Measurements from ENCODE around the gene FAAH. TPM values are rescaled to one million over a fixed set of nuclear protein-coding genes. Genes with fewer than 3 reads are reported as not detected.

FAAH gene
- total RNA-seq, 2 experiments from 2014 or later, result 3.6 to 3.9 TPM

- Mint-ChIP-seq H3K4me1 (ENCODE audit: low read depth) (peaks cover 3% of the 10 kb centered on the region), H3K4me3 (no peak overlapping the region), H3K36me3 (ENCODE audit: low read depth) (peaks cover 28% of the 10 kb centered on the region), H3K27me3 (ENCODE audit: low read depth) (no peaks in the 10 kb centered on the region), H3K27ac (no peak overlapping the region), H3K9me3 (ENCODE audit: insufficient read depth) (no peaks in the 10 kb centered on the region)
- ChIA-PET POLR2A (no interaction called here), CTCF (no interaction called here)
- no peak for ATAC-seq
- no peak for DNase-seq
Observed at GRCh38 chr1:46369542-46370213, 24.4 kb upstream of the FAAH start.

GRCh38 chr1:46370214-46370633 lies 23.9 kb upstream of the FAAH start:
- no peak overlapping the region for H3K4me3 Mint-ChIP-seq
- no peaks in the 10 kb centered on the region for H3K27me3 Mint-ChIP-seq (ENCODE audit: low read depth)
- H3K9me3 Mint-ChIP-seq (ENCODE audit: insufficient read depth), result no peaks in the 10 kb centered on the region
- no peak for ATAC-seq
- ChIA-PET CTCF (no interaction called here), POLR2A (no interaction called here)
- H3K36me3 Mint-ChIP-seq (ENCODE audit: low read depth), result peaks cover 26% of the 10 kb centered on the region
- DNase-seq, result no peak
- H3K4me1 Mint-ChIP-seq (ENCODE audit: low read depth), result peaks cover 3% of the 10 kb centered on the region
- H3K27ac Mint-ChIP-seq, result no peak overlapping the region

GRCh38 chr1:46372431-46372830 lies 21.7 kb upstream of the FAAH start:
- ChIA-PET CTCF (interaction anchor here (1.0 kb wide), 1 partner anchor 25 kb away, joined by 5 read pairs; no protein-coding TSS in a partner anchor), POLR2A (no interaction called here)
- DNase-seq (no peak), ATAC-seq (no peak)
- Mint-ChIP-seq H3K27me3 (ENCODE audit: low read depth) (no peaks in the 10 kb centered on the region), H3K9me3 (ENCODE audit: insufficient read depth) (no peaks in the 10 kb centered on the region), H3K27ac (no peak overlapping the region), H3K4me1 (ENCODE audit: low read depth) (peaks cover 3% of the 10 kb centered on the region), H3K36me3 (ENCODE audit: low read depth) (peaks cover 18% of the 10 kb centered on the region), H3K4me3 (no peak overlapping the region)

- H3K9me3 Mint-ChIP-seq (ENCODE audit: insufficient read depth), result peaks cover 10% of the 10 kb centered on the region
- H3K36me3 Mint-ChIP-seq (ENCODE audit: low read depth), result peaks cover 2% of the 10 kb centered on the region
- ATAC-seq, result no peak
- H3K4me3 Mint-ChIP-seq, result no peak overlapping the region
- DNase-seq, result no peak
- H3K27ac Mint-ChIP-seq, result no peak overlapping the region
- no peaks in the 10 kb centered on the region for H3K4me1 Mint-ChIP-seq (ENCODE audit: low read depth)
- no peaks in the 10 kb centered on the region for H3K27me3 Mint-ChIP-seq (ENCODE audit: low read depth)
- POLR2A ChIA-PET, result no interaction called here
- CTCF ChIA-PET, result interaction anchor here (0.7 kb wide), 1 partner anchor 67 kb away, joined by 3 read pairs; no protein-coding TSS in a partner anchor
Observed at GRCh38 chr1:46379996-46380395, 14.1 kb upstream of the FAAH start.

GRCh38 chr1:46380508-46380907 lies 13.6 kb upstream of the FAAH start:
- H3K4me3 Mint-ChIP-seq, result no peak overlapping the region

GRCh38 chr1:46393510-46393909 lies 607 bp upstream of the FAAH start:
- ChIA-PET POLR2A (no interaction called here), CTCF (no interaction called here)
- no peak overlapping the region for H3K27ac Mint-ChIP-seq
- H3K27me3 Mint-ChIP-seq (ENCODE audit: low read depth), result peaks cover 14% of the 10 kb centered on the region
- H3K4me1 Mint-ChIP-seq (ENCODE audit: low read depth), result peaks cover 8% of the 10 kb centered on the region
- H3K36me3 Mint-ChIP-seq (ENCODE audit: low read depth), result peaks cover 13% of the 10 kb centered on the region
- no peak for DNase-seq
- H3K4me3 Mint-ChIP-seq, result peak overlapping the region; percentile 24
- no peak for ATAC-seq
- peaks cover 17% of the 10 kb centered on the region for H3K9me3 Mint-ChIP-seq (ENCODE audit: insufficient read depth)

More at GRCh38 chr1:46380508-46380907, 13.6 kb upstream of the FAAH start:
- peaks cover 2% of the 10 kb centered on the region for H3K36me3 Mint-ChIP-seq (ENCODE audit: low read depth)
- ChIA-PET POLR2A (no interaction called here), CTCF (interaction anchor here (0.7 kb wide), 1 partner anchor 66 kb away, joined by 3 read pairs; no protein-coding TSS in a partner anchor)
- H3K9me3 Mint-ChIP-seq (ENCODE audit: insufficient read depth), result peaks cover 10% of the 10 kb centered on the region
- DNase-seq, result no peak
- H3K4me1 Mint-ChIP-seq (ENCODE audit: low read depth), result no peaks in the 10 kb centered on the region
- no peak overlapping the region for H3K27ac Mint-ChIP-seq
- no peak for ATAC-seq
- H3K27me3 Mint-ChIP-seq (ENCODE audit: low read depth), result no peaks in the 10 kb centered on the region

- CTCF ChIA-PET, result interaction anchor here (0.6 kb wide), 1 partner anchor 923 kb away, joined by 4 read pairs; no protein-coding TSS in a partner anchor
- POLR2A ChIA-PET, result no interaction called here
- peaks cover 20% of the 10 kb centered on the region for H3K27me3 Mint-ChIP-seq (ENCODE audit: low read depth)
Observed at GRCh38 chr1:46394872-46395465, 852 bp downstream of the FAAH start.

GRCh38 chr1:46396441-46397398 lies 2.6 kb downstream of the FAAH start:
- H3K27ac Mint-ChIP-seq, result no peak overlapping the region
- DNase-seq, result no peak
- H3K9me3 Mint-ChIP-seq (ENCODE audit: insufficient read depth), result peaks cover 17% of the 10 kb centered on the region
- H3K4me1 Mint-ChIP-seq (ENCODE audit: low read depth), result peaks cover 8% of the 10 kb centered on the region
- H3K4me3 Mint-ChIP-seq, result no peak overlapping the region
- H3K36me3 Mint-ChIP-seq (ENCODE audit: low read depth), result peaks cover 13% of the 10 kb centered on the region
- H3K27me3 Mint-ChIP-seq (ENCODE audit: low read depth), result peaks cover 20% of the 10 kb centered on the region
- POLR2A ChIA-PET, result no interaction called here
- CTCF ChIA-PET, result no interaction called here
- no peak for ATAC-seq

More at GRCh38 chr1:46394872-46395465, 852 bp downstream of the FAAH start:
- peaks cover 13% of the 10 kb centered on the region for H3K36me3 Mint-ChIP-seq (ENCODE audit: low read depth)
- peaks cover 17% of the 10 kb centered on the region for H3K9me3 Mint-ChIP-seq (ENCODE audit: insufficient read depth)
- peak overlapping the region; percentile 55 for H3K4me3 Mint-ChIP-seq
- no peak overlapping the region for H3K27ac Mint-ChIP-seq
- peaks cover 8% of the 10 kb centered on the region for H3K4me1 Mint-ChIP-seq (ENCODE audit: low read depth)
- ATAC-seq (no peak), DNase-seq (no peak)

- POLR2A ChIA-PET, result no interaction called here
- Mint-ChIP-seq H3K36me3 (ENCODE audit: low read depth) (no peaks in the 10 kb centered on the region), H3K27ac (no peak overlapping the region), H3K27me3 (ENCODE audit: low read depth) (peaks cover 14% of the 10 kb centered on the region), H3K4me1 (ENCODE audit: low read depth) (peaks cover 3% of the 10 kb centered on the region), H3K4me3 (no peak overlapping the region), H3K9me3 (ENCODE audit: insufficient read depth) (no peaks in the 10 kb centered on the region)
- CTCF ChIA-PET, result interaction anchor here (1.1 kb wide), 1 partner anchor 10 kb away, joined by 3 read pairs; no protein-coding TSS in a partner anchor
- ATAC-seq (no peak), DNase-seq (no peak)
Observed at GRCh38 chr1:46399307-46399706, 5.2 kb downstream of the FAAH start.

GRCh38 chr1:46400421-46400820 lies 6.3 kb downstream of the FAAH start:
- Mint-ChIP-seq H3K9me3 (ENCODE audit: insufficient read depth) (no peaks in the 10 kb centered on the region), H3K27me3 (ENCODE audit: low read depth) (peaks cover 9% of the 10 kb centered on the region), H3K36me3 (ENCODE audit: low read depth) (no peaks in the 10 kb centered on the region), H3K4me1 (ENCODE audit: low read depth) (no peaks in the 10 kb centered on the region), H3K27ac (no peak overlapping the region), H3K4me3 (no peak overlapping the region)
- CTCF ChIA-PET, result no interaction called here
- ATAC-seq (no peak), DNase-seq (no peak)
- POLR2A ChIA-PET, result no interaction called here

- Mint-ChIP-seq H3K4me1 (ENCODE audit: low read depth) (no peaks in the 10 kb centered on the region), H3K27me3 (ENCODE audit: low read depth) (peaks cover 6% of the 10 kb centered on the region), H3K36me3 (ENCODE audit: low read depth) (no peaks in the 10 kb centered on the region), H3K9me3 (ENCODE audit: insufficient read depth) (no peaks in the 10 kb centered on the region), H3K4me3 (no peak overlapping the region), H3K27ac (no peak overlapping the region)
- ATAC-seq (no peak), DNase-seq (no peak)
- CTCF ChIA-PET, result no interaction called here
- POLR2A ChIA-PET, result no interaction called here
Observed at GRCh38 chr1:46401154-46401913, 7.2 kb downstream of the FAAH start.
